H1 (cell line): ENCODE measurements around the gene DSCAM.

Source experiments
- EZH2 ChIP-seq: fragments of 200-600 bp; sonication (generic); IDR thresholded peaks from 2 replicates; pipeline ENCODE4 v1.7.1; 2012; ENCODE audit warnings: low read depth, mild to moderate bottlenecking, moderate library complexity, low read length, inconsistent platforms; ENCODE audit not compliant: severe bottlenecking
- HDAC6 ChIP-seq: IDR thresholded peaks from one replicate; pipeline ENCODE4 v1.7.1; 2012; ENCODE audit warnings: low read depth, mild to moderate bottlenecking, inconsistent platforms, low read length, moderate library complexity
- POLR2A ChIP-seq, 2 experiments: IDR thresholded peaks; 1 replicate in 1 of 2; 2 replicates in 1 of 2; pipeline ENCODE4 v1.6.1; 2011; ENCODE audit warnings: low read depth in 2 of 2, low read length in 2 of 2, mild to moderate bottlenecking in 2 of 2; ENCODE audit errors: control extremely low read depth in 1 of 2
- POLR2AphosphoS5 ChIP-seq: IDR thresholded peaks from 2 replicates; pipeline ENCODE4 v1.6.1; 2011; ENCODE audit warnings: low read depth, low read length
- SAP30 ChIP-seq: fragments of 300-600 bp; sonication (generic); IDR thresholded peaks from 2 replicates; pipeline ENCODE4 v1.7.1; 2012; ENCODE audit warnings: low read length, moderate library complexity, mild to moderate bottlenecking, inconsistent platforms; ENCODE audit not compliant: insufficient read depth, insufficient replicate concordance
- TBP ChIP-seq: IDR thresholded peaks from 2 replicates; pipeline ENCODE4 v1.6.1; 2011; ENCODE audit warnings: low read depth, low read length, improper control_type of control experiment
- TCF12 ChIP-seq: IDR thresholded peaks from 2 replicates; pipeline ENCODE4 v1.6.1; 2011; ENCODE audit warnings: low read depth, mild to moderate bottlenecking, low read length
- TF ChIP-seq, protein P1 (sequence below): IDR thresholded peaks from 2 replicates; pipeline ENCODE4 v1.6.1; 2011; ENCODE audit warnings: low read length, improper control_type of control experiment
- TF ChIP-seq, protein P2 (sequence below), 3 experiments: IDR thresholded peaks; 1 replicate in 2 of 3; 2 replicates in 1 of 3; pipeline versions ENCODE4 v1.5.1 to v1.6.1; 2011; ENCODE audit warnings: low read length in 3 of 3, mild to moderate bottlenecking in 3 of 3, inconsistent platforms in 2 of 3, low read depth in 1 of 3, moderate library complexity in 1 of 3; ENCODE audit not compliant: insufficient read depth in 1 of 3; ENCODE audit errors: control extremely low read depth in 1 of 3
- TF ChIP-seq, protein P3 (sequence below): IDR thresholded peaks from 2 replicates; pipeline ENCODE4 v1.6.1; 2012; ENCODE audit warnings: low read length, inconsistent platforms

DNA sequence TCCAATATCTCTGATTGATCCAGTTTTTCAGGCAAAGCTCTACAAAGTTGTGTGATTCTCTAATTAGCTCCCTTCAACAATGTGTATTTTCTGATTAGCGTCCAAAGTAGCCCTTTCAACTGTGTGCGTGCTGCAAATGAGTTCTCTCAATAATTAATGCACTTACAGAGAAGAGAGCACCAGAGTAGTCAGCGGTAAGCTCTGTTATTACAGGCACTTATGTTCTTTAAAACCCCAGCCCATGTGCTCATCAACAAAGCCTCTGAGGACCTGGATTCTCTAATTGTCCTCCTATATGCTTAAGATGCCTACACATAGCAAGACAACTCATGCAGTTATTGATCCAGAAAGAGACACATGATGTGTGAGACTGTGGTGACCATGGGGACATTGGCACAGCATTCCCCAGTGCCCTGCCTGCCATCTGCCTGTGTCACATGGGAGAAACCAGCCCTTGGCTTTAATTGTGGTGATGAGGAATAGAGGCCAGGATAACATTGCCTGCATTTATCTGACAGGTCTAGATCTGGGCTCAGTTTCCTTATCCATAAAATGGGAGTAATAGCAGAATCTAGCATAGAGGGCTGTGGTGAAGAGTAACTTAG, 828.0 kb downstream of the DSCAM start:
- TF ChIP-seq POLR2A (IDR thresholded peaks at IDR 0.05; ENCODE audit: control extremely low read depth in 1 of 2, low read depth in 2 of 2, low read length in 2 of 2) (no peak), POLR2AphosphoS5 (no peak), SAP30 (no peak), HDAC6 (no peak), EZH2 (no peak), TBP (no peak), TCF12 (no peak)
- TF ChIP-seq, protein P1, sequence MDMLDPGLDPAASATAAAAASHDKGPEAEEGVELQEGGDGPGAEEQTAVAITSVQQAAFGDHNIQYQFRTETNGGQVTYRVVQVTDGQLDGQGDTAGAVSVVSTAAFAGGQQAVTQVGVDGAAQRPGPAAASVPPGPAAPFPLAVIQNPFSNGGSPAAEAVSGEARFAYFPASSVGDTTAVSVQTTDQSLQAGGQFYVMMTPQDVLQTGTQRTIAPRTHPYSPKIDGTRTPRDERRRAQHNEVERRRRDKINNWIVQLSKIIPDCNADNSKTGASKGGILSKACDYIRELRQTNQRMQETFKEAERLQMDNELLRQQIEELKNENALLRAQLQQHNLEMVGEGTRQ: no peak
- TF ChIP-seq, protein P2, sequence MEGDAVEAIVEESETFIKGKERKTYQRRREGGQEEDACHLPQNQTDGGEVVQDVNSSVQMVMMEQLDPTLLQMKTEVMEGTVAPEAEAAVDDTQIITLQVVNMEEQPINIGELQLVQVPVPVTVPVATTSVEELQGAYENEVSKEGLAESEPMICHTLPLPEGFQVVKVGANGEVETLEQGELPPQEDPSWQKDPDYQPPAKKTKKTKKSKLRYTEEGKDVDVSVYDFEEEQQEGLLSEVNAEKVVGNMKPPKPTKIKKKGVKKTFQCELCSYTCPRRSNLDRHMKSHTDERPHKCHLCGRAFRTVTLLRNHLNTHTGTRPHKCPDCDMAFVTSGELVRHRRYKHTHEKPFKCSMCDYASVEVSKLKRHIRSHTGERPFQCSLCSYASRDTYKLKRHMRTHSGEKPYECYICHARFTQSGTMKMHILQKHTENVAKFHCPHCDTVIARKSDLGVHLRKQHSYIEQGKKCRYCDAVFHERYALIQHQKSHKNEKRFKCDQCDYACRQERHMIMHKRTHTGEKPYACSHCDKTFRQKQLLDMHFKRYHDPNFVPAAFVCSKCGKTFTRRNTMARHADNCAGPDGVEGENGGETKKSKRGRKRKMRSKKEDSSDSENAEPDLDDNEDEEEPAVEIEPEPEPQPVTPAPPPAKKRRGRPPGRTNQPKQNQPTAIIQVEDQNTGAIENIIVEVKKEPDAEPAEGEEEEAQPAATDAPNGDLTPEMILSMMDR (IDR thresholded peaks at IDR 0.05; ENCODE audit: control extremely low read depth in 1 of 3, insufficient read depth in 1 of 3, low read depth in 1 of 3, low read length in 3 of 3): no peak
- TF ChIP-seq, protein P3, sequence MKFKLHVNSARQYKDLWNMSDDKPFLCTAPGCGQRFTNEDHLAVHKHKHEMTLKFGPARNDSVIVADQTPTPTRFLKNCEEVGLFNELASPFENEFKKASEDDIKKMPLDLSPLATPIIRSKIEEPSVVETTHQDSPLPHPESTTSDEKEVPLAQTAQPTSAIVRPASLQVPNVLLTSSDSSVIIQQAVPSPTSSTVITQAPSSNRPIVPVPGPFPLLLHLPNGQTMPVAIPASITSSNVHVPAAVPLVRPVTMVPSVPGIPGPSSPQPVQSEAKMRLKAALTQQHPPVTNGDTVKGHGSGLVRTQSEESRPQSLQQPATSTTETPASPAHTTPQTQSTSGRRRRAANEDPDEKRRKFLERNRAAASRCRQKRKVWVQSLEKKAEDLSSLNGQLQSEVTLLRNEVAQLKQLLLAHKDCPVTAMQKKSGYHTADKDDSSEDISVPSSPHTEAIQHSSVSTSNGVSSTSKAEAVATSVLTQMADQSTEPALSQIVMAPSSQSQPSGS: no peak
